ENCODE measurements around the gene NPL. TPM values are rescaled to one million over a fixed set of nuclear protein-coding genes. Genes with fewer than 3 reads are reported as not detected.
A peak's percentile ranks its signal among the peaks of the same experiment; 100 is the strongest.

NPL gene
- total RNA-seq, 4 donors from 2014 or later: 2.2 to 45.9 (median 10.1) TPM

GRCh38 chr1:182785181-182785580 lies 4.4 kb upstream of the NPL start:
- H3K4me3 ChIP-seq: no peak overlapping the region
- H3K9me3 ChIP-seq: no peaks in the 10 kb centered on the region
- TF ChIP-seq CTCF (IDR thresholded peaks at IDR 0.05) (no peak), EP300 (IDR thresholded peaks at IDR 0.05) (no peak), POLR2A (IDR thresholded peaks at IDR 0.05) (no peak)
- 78 to 85% methylated on average over 2 of the region's 2 CpGs for WGBS, 2 donors
- no peaks in the 10 kb centered on the region for H3K36me3 ChIP-seq
- no peaks in the 10 kb centered on the region for H3K27me3 ChIP-seq
- H3K4me1 ChIP-seq: peaks cover 0 to 15% (median 3%) of the 10 kb centered on the region in 4 donors
- no peak for DNase-seq (ENCODE audit: low spot score in 2 of 2)
- no peak overlapping the region for H3K27ac ChIP-seq

- Histone ChIP-seq H3K4me1 (peaks cover 0 to 17% (median 3%) of the 10 kb centered on the region in 4 donors), H3K9me3 (no peaks in the 10 kb centered on the region), H3K27ac (no peak overlapping the region), H3K27me3 (no peaks in the 10 kb centered on the region), H3K4me3 (no peak overlapping the region), H3K36me3 (no peaks in the 10 kb centered on the region)
- 60 to 65% methylated on average over 6 of the region's 6 CpGs for WGBS, 2 donors
- DNase-seq (ENCODE audit: low spot score in 2 of 2): no peak
- TF ChIP-seq CTCF (IDR thresholded peaks at IDR 0.05): peak; percentile 49 to 65 (median 60)
- TF ChIP-seq POLR2A (IDR thresholded peaks at IDR 0.05): no peak
These were observed 3.2 kb upstream of the NPL start for GRCh38 chr1:182786223-182786994.

- H3K9me3 ChIP-seq: no peaks in the 10 kb centered on the region
- H3K36me3 ChIP-seq: no peaks in the 10 kb centered on the region
- DNase-seq (ENCODE audit: low spot score in 2 of 2): no peak
- no peak overlapping the region for H3K27ac ChIP-seq
- H3K27me3 ChIP-seq: no peaks in the 10 kb centered on the region
- 72 to 74% methylated on average over 4 of the region's 4 CpGs for WGBS, 2 donors
- no peak overlapping the region for H3K4me3 ChIP-seq
- peaks cover 0 to 17% (median 3%) of the 10 kb centered on the region in 4 donors for H3K4me1 ChIP-seq
- TF ChIP-seq POLR2A (IDR thresholded peaks at IDR 0.05) (no peak), CTCF (IDR thresholded peaks at IDR 0.05) (no peak), EP300 (IDR thresholded peaks at IDR 0.05) (no peak)
These were observed 2.6 kb upstream of the NPL start for GRCh38 chr1:182786995-182787324.

- WGBS, 2 donors: 88 to 91% methylated on average over 8 of the region's 8 CpGs
- Histone ChIP-seq H3K9me3 (no peaks in the 10 kb centered on the region), H3K27me3 (no peaks in the 10 kb centered on the region), H3K4me3 (no peak overlapping the region), H3K27ac (no peak overlapping the region), H3K4me1 (peaks cover 0 to 14% (median 3%) of the 10 kb centered on the region in 4 donors), H3K36me3 (peaks cover 0 to 9% (median 0%) of the 10 kb centered on the region in 3 donors)
- no peak for DNase-seq (ENCODE audit: low spot score in 2 of 2)
- TF ChIP-seq POLR2A (IDR thresholded peaks at IDR 0.05) (no peak), CTCF (IDR thresholded peaks at IDR 0.05) (no peak), EP300 (IDR thresholded peaks at IDR 0.05) (no peak)
These were observed 2.0 kb downstream of the NPL start for GRCh38 chr1:182791281-182792179.

- Histone ChIP-seq H3K9me3 (no peaks in the 10 kb centered on the region), H3K4me3 (no peak overlapping the region), H3K27me3 (no peaks in the 10 kb centered on the region), H3K27ac (peak overlapping the region in 2 of 4 donors; percentile 42 to 66), H3K36me3 (peaks cover 0 to 9% (median 0%) of the 10 kb centered on the region in 3 donors), H3K4me1 (peaks cover 0 to 6% (median 3%) of the 10 kb centered on the region in 4 donors)
- DNase-seq (ENCODE audit: low spot score in 2 of 2): no peak
- TF ChIP-seq POLR2A (IDR thresholded peaks at IDR 0.05) (no peak), CTCF (IDR thresholded peaks at IDR 0.05) (no peak), EP300 (IDR thresholded peaks at IDR 0.05) (no peak)
- 94 to 99% methylated on average over 2 of the region's 2 CpGs for WGBS, 2 donors
These were observed 4.5 kb downstream of the NPL start for GRCh38 chr1:182794091-182794490.
